ENCODE measurements around the gene LINGO1.

DNA sequence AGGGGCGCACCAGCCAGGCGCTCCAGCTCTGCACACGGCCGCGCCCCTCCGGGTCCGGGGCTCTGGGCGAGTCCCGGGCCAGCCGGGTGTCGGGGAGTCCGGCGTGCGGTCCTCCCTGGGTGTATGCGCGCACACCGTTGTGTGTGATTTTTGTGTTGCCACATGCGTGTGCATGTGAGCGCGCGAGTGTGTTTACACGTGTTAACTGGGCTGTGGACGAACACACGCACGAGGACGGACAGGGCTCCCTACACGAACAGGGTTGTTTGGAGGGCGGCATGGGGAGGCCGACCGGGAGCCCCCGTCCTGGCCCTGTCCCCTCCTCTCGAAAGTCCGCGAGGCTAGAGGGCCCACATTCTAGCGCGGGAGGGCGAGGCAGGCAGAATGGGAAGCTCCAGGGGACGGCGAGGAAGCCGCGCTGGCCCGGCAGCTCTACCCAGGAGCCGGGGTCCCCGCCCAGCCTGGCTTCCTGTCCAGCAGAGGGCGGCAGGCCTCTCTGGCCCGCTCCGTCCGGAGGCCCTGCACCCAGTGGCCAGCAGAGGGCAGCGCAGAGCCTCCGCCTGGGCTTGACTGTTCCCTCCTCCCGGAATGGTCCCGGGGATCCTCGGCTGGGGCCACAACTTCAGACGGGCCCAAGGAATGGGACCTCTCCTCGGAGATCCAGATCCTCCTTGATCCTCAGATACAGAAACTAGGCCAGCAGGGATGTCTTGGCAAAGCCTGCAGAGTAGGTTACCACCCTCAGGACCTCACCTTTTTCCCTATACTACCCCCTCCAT is 611 bp upstream of the LINGO1 start:
- TF ChIP-seq, protein P1, sequence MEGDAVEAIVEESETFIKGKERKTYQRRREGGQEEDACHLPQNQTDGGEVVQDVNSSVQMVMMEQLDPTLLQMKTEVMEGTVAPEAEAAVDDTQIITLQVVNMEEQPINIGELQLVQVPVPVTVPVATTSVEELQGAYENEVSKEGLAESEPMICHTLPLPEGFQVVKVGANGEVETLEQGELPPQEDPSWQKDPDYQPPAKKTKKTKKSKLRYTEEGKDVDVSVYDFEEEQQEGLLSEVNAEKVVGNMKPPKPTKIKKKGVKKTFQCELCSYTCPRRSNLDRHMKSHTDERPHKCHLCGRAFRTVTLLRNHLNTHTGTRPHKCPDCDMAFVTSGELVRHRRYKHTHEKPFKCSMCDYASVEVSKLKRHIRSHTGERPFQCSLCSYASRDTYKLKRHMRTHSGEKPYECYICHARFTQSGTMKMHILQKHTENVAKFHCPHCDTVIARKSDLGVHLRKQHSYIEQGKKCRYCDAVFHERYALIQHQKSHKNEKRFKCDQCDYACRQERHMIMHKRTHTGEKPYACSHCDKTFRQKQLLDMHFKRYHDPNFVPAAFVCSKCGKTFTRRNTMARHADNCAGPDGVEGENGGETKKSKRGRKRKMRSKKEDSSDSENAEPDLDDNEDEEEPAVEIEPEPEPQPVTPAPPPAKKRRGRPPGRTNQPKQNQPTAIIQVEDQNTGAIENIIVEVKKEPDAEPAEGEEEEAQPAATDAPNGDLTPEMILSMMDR (IDR thresholded peaks at IDR 0.05; ENCODE audit: low read depth, low read length, missing input control): peak; percentile 100
- TF ChIP-seq TAF1 (conservative IDR thresholded peaks at IDR 0.05): no peak
- TF ChIP-seq, protein P2, sequence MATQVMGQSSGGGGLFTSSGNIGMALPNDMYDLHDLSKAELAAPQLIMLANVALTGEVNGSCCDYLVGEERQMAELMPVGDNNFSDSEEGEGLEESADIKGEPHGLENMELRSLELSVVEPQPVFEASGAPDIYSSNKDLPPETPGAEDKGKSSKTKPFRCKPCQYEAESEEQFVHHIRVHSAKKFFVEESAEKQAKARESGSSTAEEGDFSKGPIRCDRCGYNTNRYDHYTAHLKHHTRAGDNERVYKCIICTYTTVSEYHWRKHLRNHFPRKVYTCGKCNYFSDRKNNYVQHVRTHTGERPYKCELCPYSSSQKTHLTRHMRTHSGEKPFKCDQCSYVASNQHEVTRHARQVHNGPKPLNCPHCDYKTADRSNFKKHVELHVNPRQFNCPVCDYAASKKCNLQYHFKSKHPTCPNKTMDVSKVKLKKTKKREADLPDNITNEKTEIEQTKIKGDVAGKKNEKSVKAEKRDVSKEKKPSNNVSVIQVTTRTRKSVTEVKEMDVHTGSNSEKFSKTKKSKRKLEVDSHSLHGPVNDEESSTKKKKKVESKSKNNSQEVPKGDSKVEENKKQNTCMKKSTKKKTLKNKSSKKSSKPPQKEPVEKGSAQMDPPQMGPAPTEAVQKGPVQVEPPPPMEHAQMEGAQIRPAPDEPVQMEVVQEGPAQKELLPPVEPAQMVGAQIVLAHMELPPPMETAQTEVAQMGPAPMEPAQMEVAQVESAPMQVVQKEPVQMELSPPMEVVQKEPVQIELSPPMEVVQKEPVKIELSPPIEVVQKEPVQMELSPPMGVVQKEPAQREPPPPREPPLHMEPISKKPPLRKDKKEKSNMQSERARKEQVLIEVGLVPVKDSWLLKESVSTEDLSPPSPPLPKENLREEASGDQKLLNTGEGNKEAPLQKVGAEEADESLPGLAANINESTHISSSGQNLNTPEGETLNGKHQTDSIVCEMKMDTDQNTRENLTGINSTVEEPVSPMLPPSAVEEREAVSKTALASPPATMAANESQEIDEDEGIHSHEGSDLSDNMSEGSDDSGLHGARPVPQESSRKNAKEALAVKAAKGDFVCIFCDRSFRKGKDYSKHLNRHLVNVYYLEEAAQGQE (IDR thresholded peaks at IDR 0.05): no peak
- no peak for TF ChIP-seq YY1 (IDR thresholded peaks at IDR 0.05)
- TF ChIP-seq RXRA (IDR thresholded peaks at IDR 0.05): no peak
- peak; percentile 82 to 90 for TF ChIP-seq RAD21 (IDR thresholded peaks at IDR 0.05)
- no peak for TF ChIP-seq HNF4G (IDR thresholded peaks at IDR 0.05)
- no peak for TF ChIP-seq EGR1 (IDR thresholded peaks at IDR 0.05; ENCODE audit: low read depth in 2 of 2)
- TF ChIP-seq, protein P3, sequence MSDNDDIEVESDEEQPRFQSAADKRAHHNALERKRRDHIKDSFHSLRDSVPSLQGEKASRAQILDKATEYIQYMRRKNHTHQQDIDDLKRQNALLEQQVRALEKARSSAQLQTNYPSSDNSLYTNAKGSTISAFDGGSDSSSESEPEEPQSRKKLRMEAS (IDR thresholded peaks at IDR 0.05): no peak
- TF ChIP-seq GABPA (IDR thresholded peaks at IDR 0.05 in 1 of 2, conservative IDR thresholded peaks at IDR 0.05 in 1 of 2): no peak
- TF ChIP-seq, protein P4, sequence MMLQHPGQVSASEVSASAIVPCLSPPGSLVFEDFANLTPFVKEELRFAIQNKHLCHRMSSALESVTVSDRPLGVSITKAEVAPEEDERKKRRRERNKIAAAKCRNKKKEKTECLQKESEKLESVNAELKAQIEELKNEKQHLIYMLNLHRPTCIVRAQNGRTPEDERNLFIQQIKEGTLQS (IDR thresholded peaks at IDR 0.05): no peak
- no peak for TF ChIP-seq JUND (IDR thresholded peaks at IDR 0.05)
- TF ChIP-seq, protein P5, sequence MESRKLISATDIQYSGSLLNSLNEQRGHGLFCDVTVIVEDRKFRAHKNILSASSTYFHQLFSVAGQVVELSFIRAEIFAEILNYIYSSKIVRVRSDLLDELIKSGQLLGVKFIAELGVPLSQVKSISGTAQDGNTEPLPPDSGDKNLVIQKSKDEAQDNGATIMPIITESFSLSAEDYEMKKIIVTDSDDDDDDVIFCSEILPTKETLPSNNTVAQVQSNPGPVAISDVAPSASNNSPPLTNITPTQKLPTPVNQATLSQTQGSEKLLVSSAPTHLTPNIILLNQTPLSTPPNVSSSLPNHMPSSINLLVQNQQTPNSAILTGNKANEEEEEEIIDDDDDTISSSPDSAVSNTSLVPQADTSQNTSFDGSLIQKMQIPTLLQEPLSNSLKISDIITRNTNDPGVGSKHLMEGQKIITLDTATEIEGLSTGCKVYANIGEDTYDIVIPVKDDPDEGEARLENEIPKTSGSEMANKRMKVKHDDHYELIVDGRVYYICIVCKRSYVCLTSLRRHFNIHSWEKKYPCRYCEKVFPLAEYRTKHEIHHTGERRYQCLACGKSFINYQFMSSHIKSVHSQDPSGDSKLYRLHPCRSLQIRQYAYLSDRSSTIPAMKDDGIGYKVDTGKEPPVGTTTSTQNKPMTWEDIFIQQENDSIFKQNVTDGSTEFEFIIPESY (IDR thresholded peaks at IDR 0.05): no peak
- no peak for TF ChIP-seq SP1 (IDR thresholded peaks at IDR 0.05)

All from liver (tissue), 3 donors.